G401.6 (cell line): ENCODE measurements around the gene DPM3.
"Not testable (repeated sequence)": the region's sequence is repeated elsewhere in the genome, so short reads cannot be mapped to it uniquely, and the experiment has no call there.

Experiments used
- FAIRE-seq: peaks from 2 replicates; lab custom pipeline; 2012; peaks lifted over from hg19 to GRCh38; lab: Jason Lieb, UNC

DPM3 gene

GRCh38 chr1:155124503-155125463 lies 15.5 kb downstream of the DPM3 start:
- no peak for FAIRE-seq

- no peak for FAIRE-seq
These were observed 16.5 kb downstream of the DPM3 start for GRCh38 chr1:155123801-155124200.

GRCh38 chr1:155122308-155122707 lies 18.0 kb downstream of the DPM3 start:
- no peak for FAIRE-seq

DNA sequence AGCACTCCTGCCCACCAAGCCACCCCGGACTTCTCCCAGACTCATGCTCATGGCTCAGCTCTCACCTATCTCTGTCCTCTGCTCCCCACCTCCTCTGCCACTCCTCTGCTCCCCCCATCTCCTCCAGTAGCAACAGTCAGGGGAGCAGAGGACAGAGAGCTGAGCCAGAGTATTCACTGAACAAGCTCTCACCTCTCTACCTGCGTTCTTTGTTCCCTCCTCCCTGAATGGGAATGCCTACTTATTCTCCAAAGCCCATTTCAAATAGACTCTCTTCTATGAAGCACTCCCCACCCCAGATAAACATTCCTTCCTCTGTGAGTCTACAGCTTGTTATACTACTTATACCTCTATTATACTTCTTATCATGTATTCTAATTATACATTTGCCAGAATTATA lies 19.1 kb downstream of the DPM3 start:
- FAIRE-seq, result no peak

GRCh38 chr1:155120253-155120652 lies 20.1 kb downstream of the DPM3 start:
- FAIRE-seq, result no peak

- not testable (repeated sequence) for FAIRE-seq
These were observed 22.2 kb downstream of the DPM3 start for GRCh38 chr1:155118090-155118489.

DNA sequence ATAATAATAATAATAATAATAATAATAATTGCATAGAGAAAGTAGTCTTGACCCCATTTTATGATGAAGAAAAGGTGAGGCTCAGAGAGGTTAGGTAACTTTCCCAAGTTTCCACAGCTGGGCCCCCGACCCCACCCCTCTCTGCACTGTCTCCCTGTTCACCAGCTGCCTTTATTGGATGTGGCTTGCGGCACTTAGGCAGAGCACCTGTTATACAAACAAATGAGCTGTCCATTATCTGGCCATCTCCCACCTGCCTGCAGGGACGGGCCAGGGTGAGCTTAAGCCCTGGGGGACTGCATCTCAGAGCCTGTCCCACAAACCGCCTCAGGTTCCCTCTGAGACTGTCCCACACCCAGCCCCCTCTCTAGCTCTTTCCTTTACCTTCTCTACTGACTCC lies 22.7 kb downstream of the DPM3 start:
- FAIRE-seq, result no peak

DNA sequence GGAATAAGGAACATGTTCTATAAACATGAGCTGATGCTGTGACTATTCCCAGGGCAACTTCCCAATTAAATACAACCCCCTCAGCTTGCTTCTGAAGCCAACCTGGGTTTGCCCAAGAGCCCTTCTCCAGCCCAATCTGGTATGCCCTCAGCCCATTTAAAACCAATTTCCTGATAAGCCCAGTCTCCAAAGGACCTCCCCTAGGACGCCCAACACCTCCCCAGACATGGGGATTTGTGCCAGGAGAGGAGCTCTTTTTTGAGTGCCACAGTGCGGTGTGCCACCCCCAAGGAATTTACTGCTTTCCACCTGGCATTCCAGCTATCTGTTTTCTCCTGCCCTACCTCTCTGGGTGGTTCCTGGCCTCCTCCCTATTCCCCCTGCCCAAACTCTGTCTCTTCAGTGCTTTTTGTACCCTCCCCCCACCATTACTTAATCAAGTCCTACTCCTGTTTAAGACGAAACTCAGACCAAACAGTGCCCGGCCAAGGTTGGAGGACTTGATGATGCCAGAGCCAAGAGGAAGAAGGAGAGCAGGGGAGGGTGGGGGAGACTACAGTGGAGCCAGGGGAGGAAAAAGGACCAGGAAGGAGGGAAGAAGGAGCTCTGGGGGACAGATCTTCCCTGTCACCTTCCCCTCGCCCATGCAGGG lies 24.1 kb downstream of the DPM3 start:
- FAIRE-seq, result no peak

DNA sequence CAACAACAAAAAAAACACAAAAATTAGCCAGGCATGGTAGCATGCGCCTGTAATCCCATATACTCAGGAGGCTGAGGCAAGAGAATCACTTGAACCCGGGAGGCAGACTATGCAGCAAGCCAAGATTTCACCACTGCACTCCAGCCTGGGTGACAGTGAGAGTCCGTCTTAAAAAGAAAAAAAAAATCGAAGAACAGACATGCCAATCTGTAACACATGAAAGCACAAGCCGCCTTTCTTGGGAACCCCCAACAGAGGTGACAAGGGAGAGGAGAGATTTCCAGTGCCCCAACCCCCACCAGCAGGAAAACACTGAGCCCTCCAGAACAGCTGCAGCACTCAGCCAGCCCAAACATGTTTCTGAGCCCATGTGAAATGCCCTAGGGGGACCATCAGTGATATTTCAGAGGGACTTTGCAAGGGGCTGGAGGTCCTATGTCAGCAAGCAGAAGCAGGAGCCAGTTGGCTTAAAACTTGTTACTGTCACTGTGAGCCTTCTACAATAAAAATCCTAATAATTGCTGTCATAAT lies 26.8 kb downstream of the DPM3 start:
- FAIRE-seq, result no peak

DNA sequence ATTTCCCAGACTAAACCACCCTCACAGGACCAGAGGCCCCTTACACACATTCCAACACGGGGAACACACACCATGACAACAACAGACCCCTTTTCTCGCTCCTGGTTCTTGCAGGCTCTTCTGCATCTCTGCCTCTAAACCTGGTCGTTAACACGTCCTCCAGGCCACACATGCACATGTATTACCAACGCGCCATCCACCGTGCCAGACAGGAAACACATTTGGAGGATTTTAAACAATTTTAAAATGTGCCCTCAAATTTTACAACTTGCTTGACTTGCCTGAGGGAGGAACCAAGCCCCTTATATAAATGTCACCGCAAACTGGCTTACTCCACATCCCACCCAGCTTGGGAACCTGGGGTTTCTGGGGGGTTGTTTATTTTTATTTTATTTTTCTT lies 29.5 kb downstream of the DPM3 start:
- no peak for FAIRE-seq

- no peak for FAIRE-seq
These were observed 29.9 kb downstream of the DPM3 start for GRCh38 chr1:155110381-155110780.

GRCh38 chr1:155108296-155108695 lies 32.0 kb downstream of the DPM3 start:
- no peak for FAIRE-seq

DNA sequence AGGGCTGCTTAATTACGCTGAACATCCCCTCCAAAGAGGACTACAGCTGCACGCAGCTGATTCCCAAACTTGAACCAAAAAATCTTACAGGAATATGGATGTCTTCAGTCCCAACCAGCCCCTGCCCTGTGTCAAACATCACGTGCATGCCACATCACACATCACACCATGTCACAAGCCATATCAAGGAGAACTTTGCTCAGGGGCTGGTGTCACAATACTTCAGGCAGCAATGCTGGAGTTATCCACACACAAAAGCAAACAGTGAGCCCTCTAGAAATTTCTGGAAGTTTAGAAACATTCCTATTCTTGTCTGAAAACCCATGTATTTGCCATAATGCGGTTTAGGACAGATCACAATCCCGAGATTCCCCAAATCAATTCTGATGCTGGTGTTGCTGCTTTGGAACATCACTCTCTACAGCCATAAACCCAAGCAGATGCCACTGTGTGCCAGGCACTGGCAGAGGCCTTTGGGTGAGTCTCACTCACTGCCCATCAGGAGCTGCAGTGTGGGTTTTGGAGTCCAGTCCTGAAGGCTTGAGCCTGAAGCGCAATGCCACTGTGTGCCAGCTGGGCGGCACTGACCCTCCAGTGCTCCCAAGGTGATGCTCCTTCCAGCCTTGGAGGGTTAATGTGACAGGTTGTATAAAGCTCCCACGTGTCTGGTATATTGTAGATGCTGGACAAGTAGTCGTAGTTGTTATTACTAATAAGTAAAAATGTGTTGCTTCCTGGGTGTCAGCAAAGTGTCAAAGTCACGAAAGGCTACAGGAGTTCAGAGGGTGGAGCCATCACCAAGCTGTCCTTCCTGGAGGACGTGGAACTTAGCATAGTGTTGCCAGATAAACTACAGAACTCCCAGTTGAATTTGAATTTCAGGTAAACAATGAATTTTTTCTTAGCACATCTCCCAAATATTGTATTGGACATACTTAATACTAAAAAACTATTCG lies 32.7 kb downstream of the DPM3 start:
- FAIRE-seq, result no peak

- no peak for FAIRE-seq
These were observed 33.5 kb downstream of the DPM3 start for GRCh38 chr1:155106862-155107261.

- FAIRE-seq, result no peak
These were observed 34.7 kb downstream of the DPM3 start for GRCh38 chr1:155105604-155106011.

GRCh38 chr1:155104605-155105534 lies 35.5 kb downstream of the DPM3 start:
- no peak for FAIRE-seq

DNA sequence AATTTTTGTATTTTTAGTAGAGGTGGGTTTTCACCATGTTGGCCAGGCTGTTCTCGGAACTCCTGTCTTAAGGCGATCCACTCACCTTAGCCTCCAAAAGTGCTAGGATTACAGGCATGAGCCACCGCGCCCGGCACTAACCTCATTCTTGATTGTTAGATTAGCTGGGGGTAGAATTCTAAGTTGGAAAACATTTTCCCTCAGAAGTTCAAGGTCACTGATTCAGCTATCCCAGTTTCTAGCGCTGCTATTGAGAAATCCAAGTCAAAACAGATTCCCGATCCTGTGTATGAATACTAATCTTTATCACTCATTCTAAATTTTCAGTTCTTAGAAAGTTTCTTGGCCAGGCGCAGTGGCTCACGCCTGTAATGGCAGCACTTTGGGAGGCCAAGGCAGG lies 37.0 kb downstream of the DPM3 start:
- no peak for FAIRE-seq

- FAIRE-seq, result no peak
These were observed 41.0 kb downstream of the DPM3 start for GRCh38 chr1:155099331-155099730.

DNA sequence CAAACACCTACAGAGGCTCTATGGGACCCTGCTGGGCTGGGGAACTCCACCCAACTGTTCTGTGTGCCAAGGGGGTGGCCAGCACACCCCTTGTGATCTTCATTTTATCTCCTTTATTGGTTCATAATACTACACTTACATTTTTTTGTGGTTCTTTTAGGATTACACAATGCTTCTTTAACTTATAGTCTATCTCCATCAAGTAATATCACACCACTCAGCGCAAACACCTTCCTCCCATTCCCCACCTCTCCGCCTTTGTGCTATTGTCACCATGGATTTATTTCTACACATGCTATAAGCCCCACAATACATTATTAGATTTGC lies 45.7 kb downstream of the DPM3 start:
- no peak for FAIRE-seq

DNA sequence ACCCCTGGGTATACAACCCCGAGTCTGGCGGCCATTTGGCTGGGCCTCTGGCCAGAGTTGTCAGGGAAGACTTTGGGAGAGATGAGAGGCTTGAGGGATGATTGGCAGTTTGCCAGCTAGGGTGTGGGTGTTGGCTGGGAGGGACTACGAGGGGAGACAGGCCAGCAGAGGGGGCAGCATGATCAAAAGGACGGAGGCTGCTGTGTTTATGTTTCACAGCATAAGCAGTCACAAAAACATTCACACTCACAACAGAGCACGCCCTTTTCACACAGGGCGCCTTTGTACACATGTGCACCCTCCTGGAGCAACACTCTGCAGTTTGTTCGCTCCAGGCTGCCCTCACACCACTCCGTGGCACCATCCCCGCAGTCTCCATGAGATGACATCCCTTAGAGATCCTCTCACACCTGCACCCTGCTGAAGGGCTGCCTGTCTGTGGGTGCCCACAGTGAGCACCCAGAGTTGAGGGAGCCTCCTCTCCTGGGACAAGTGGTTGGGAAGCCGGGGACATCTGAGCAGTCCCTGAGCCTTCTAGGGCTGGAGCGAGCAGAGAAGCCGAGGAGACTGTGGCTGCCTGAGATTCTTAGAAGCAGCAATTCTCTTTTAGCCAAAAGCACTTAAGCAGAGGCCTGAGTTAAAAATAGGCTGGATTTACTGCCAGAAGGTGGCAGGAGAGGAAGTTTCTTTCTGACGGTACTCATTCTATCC lies 46.3 kb downstream of the DPM3 start:
- FAIRE-seq, result peak; percentile 89

GRCh38 chr1:155092641-155093040 lies 47.7 kb downstream of the DPM3 start:
- FAIRE-seq, result no peak
